Liver (tissue), 9 donors: ENCODE results near the gene ORC5. TPM values are rescaled to one million over a fixed set of nuclear protein-coding genes. Genes with fewer than 3 reads are reported as not detected.
"Not testable (repeated sequence)": the region's sequence is repeated elsewhere in the genome, so short reads cannot be mapped to it uniquely, and the experiment has no call there.

Experiments used
- DNase-seq: peaks from one replicate; pipeline ENCODE4 v3.0.0-alpha.2; 2017; ENCODE audit warnings: low spot score
- H3K27ac ChIP-seq, 2 donors: one replicate each; pipeline ENCODE4 v1.7.0; 2013; ENCODE audit warnings: inconsistent platforms in 2 of 2, low read length in 2 of 2, control low read depth in 1 of 2, low read depth in 1 of 2, mild to moderate bottlenecking in 1 of 2
- H3K27me3 ChIP-seq, 4 donors: one replicate each; pipeline versions ENCODE4 v1.6.1 to v1.7.0; 2013; ENCODE audit warnings: low read length in 3 of 4, inconsistent platforms in 1 of 4, mild to moderate bottlenecking in 1 of 4, moderate library complexity in 1 of 4; ENCODE audit not compliant: control insufficient read depth in 4 of 4, insufficient read depth in 4 of 4
- H3K36me3 ChIP-seq, 4 donors: one replicate each; pipeline versions ENCODE4 v1.6.1 to v1.7.0; 2013; ENCODE audit warnings: low read length in 3 of 4, mild to moderate bottlenecking in 3 of 4, low read depth in 1 of 4, moderate library complexity in 1 of 4; ENCODE audit not compliant: control insufficient read depth in 4 of 4, insufficient read depth in 3 of 4
- H3K4me1 ChIP-seq, 4 donors: one replicate each; pipeline versions ENCODE4 v1.6.1 to v1.7.0; 2013; ENCODE audit warnings: low read length in 3 of 4, mild to moderate bottlenecking in 3 of 4, moderate library complexity in 1 of 4; ENCODE audit not compliant: control insufficient read depth in 4 of 4, insufficient read depth in 4 of 4
- H3K4me3 ChIP-seq, 3 donors: one replicate each; pipeline versions ENCODE4 v1.6.1 to v1.7.0; 2013; ENCODE audit warnings: low read length in 3 of 3, control low read depth in 1 of 3, low read depth in 1 of 3, mild to moderate bottlenecking in 1 of 3
- H3K9ac ChIP-seq, 2 donors: one replicate each; pipeline ENCODE4 v1.7.0; 2013; ENCODE audit warnings: low read length in 2 of 2, mild to moderate bottlenecking in 2 of 2, moderate library complexity in 2 of 2, control low read depth in 1 of 2, low read depth in 1 of 2
- H3K9me3 ChIP-seq, 4 donors: one replicate each; pipeline versions ENCODE4 v1.6.1 to v1.7.0; 2013; ENCODE audit warnings: low read length in 3 of 4; ENCODE audit not compliant: control insufficient read depth in 4 of 4
- FOXA1 ChIP-seq: IDR thresholded peaks from 2 replicates; pipeline ENCODE4 v1.6.1; 2016; ENCODE audit warnings: antibody characterized with exemption
- HNF4G ChIP-seq: IDR thresholded peaks from 2 replicates; pipeline ENCODE4 v1.6.1; 2016; ENCODE audit warnings: antibody characterized with exemption
- JUND ChIP-seq, 2 donors: IDR thresholded peaks; 2 replicates each; pipeline ENCODE4 v1.6.1; 2016; ENCODE audit warnings: antibody characterized with exemption in 2 of 2
- NR2F2 ChIP-seq: IDR thresholded peaks from 2 replicates; pipeline ENCODE4 v1.6.1; 2016; ENCODE audit warnings: antibody characterized with exemption
- RAD21 ChIP-seq, 2 donors: IDR thresholded peaks; 2 replicates each; pipeline ENCODE4 v1.6.1; 2016; ENCODE audit warnings: antibody characterized with exemption in 2 of 2, mild to moderate bottlenecking in 2 of 2
- RXRA ChIP-seq, 2 donors: IDR thresholded peaks; 2 replicates each; pipeline ENCODE4 v1.6.1; 2017 to 2018; ENCODE audit warnings: antibody characterized with exemption in 2 of 2, mild to moderate bottlenecking in 1 of 2
- WGBS: extraction: QIAGEN DNeasy Blood & Tissue Kit; methylation state at CpG from one replicate; pipeline ENCODE4 v1.1.7; 2013; 5-methylcytosine and 5-hydroxymethylcytosine counted together
- polyA plus RNA-seq, 2 donors: library from polyadenylated mRNA; stranded (reverse) in 1 of 2; unstranded in 1 of 2; fragments of 200-250 nt in 1 of 2; fragments of >200 nt in 1 of 2; fragmentation: Nextera tagmentation in 1 of 2; extraction: Ambion mirVana in 1 of 2; gene quantifications; one replicate each; pipeline versions ENCODE4 v1.2.1 to v1.2.3, GENCODE V29; 2013 to 2015
- total RNA-seq, 2 donors: library from RNA; depleted of rRNA; stranded (reverse); fragments of >200 nt; gene quantifications; one replicate each; pipeline ENCODE4 v1.2.3, GENCODE V29; 2014
- TF ChIP-seq, protein P1 (sequence below): IDR thresholded peaks from 2 replicates; pipeline ENCODE4 v1.6.1; 2016; ENCODE audit warnings: antibody characterized with exemption
- TF ChIP-seq, protein P2 (sequence below): IDR thresholded peaks from 2 replicates; pipeline ENCODE4 v1.6.1; 2016; ENCODE audit warnings: antibody characterized with exemption
- TF ChIP-seq, protein P3 (sequence below): IDR thresholded peaks from 2 replicates; pipeline ENCODE4 v1.6.1; 2016; ENCODE audit warnings: antibody characterized with exemption, mild to moderate bottlenecking
- TF ChIP-seq, protein P4 (sequence below): fragments of 150-350 bp; IDR thresholded peaks from 2 replicates; pipeline ENCODE4 v1.5.1; 2017; ENCODE audit warnings: improper control_type of control experiment, low read depth, low read length; ENCODE audit not compliant: missing input control
- donor health status: healthy.
- donor health status: healthy.
- donor health status: healthy.
- donor health status: healthy.
- donor health status: healthy.

The ORC5 gene
- total and polyA plus RNA-seq, 4 donors, result 8.4 to 20.7 (median 11.5) TPM

DNA sequence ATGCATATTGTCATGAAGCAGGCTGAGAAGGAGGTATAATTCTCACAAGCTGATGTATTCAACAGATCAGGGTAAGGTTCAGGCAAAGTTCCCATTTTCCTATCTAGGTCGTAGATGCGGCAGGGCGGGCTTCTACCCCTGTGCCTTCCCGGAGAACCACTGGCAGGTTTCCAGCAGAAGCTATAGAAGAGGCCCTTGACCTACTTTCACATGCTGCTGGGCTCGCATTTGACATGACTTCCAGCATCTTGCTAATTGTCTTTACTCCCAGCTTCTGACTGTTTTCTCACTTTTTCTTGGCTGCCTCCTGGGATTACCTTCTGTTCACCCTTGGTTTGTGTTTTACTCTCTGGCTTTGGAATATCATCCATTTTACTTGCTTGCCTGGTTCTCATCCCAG, 32.6 kb upstream of the ORC5 start:
- no peak overlapping the region for H3K9ac ChIP-seq
- no peaks in the 10 kb centered on the region for H3K9me3 ChIP-seq
- 78% methylated on average over 5 of the region's 5 CpGs for WGBS
- H3K4me3 ChIP-seq, result no peak overlapping the region
- no peak overlapping the region for H3K27ac ChIP-seq
- H3K27me3 ChIP-seq, result peaks cover 0 to 8% (median 2%) of the 10 kb centered on the region in 4 donors
- TF ChIP-seq, protein P1, sequence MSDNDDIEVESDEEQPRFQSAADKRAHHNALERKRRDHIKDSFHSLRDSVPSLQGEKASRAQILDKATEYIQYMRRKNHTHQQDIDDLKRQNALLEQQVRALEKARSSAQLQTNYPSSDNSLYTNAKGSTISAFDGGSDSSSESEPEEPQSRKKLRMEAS, result no peak
- TF ChIP-seq, protein P2, sequence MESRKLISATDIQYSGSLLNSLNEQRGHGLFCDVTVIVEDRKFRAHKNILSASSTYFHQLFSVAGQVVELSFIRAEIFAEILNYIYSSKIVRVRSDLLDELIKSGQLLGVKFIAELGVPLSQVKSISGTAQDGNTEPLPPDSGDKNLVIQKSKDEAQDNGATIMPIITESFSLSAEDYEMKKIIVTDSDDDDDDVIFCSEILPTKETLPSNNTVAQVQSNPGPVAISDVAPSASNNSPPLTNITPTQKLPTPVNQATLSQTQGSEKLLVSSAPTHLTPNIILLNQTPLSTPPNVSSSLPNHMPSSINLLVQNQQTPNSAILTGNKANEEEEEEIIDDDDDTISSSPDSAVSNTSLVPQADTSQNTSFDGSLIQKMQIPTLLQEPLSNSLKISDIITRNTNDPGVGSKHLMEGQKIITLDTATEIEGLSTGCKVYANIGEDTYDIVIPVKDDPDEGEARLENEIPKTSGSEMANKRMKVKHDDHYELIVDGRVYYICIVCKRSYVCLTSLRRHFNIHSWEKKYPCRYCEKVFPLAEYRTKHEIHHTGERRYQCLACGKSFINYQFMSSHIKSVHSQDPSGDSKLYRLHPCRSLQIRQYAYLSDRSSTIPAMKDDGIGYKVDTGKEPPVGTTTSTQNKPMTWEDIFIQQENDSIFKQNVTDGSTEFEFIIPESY, result no peak
- TF ChIP-seq, protein P3, sequence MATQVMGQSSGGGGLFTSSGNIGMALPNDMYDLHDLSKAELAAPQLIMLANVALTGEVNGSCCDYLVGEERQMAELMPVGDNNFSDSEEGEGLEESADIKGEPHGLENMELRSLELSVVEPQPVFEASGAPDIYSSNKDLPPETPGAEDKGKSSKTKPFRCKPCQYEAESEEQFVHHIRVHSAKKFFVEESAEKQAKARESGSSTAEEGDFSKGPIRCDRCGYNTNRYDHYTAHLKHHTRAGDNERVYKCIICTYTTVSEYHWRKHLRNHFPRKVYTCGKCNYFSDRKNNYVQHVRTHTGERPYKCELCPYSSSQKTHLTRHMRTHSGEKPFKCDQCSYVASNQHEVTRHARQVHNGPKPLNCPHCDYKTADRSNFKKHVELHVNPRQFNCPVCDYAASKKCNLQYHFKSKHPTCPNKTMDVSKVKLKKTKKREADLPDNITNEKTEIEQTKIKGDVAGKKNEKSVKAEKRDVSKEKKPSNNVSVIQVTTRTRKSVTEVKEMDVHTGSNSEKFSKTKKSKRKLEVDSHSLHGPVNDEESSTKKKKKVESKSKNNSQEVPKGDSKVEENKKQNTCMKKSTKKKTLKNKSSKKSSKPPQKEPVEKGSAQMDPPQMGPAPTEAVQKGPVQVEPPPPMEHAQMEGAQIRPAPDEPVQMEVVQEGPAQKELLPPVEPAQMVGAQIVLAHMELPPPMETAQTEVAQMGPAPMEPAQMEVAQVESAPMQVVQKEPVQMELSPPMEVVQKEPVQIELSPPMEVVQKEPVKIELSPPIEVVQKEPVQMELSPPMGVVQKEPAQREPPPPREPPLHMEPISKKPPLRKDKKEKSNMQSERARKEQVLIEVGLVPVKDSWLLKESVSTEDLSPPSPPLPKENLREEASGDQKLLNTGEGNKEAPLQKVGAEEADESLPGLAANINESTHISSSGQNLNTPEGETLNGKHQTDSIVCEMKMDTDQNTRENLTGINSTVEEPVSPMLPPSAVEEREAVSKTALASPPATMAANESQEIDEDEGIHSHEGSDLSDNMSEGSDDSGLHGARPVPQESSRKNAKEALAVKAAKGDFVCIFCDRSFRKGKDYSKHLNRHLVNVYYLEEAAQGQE, result no peak
- TF ChIP-seq JUND (IDR thresholded peaks at IDR 0.05), result no peak
- TF ChIP-seq RXRA (IDR thresholded peaks at IDR 0.05), result no peak
- no peak for TF ChIP-seq NR2F2
- TF ChIP-seq RAD21 (IDR thresholded peaks at IDR 0.05), result no peak
- no peak for TF ChIP-seq HNF4G
- no peak for TF ChIP-seq FOXA1
- TF ChIP-seq, protein P4, sequence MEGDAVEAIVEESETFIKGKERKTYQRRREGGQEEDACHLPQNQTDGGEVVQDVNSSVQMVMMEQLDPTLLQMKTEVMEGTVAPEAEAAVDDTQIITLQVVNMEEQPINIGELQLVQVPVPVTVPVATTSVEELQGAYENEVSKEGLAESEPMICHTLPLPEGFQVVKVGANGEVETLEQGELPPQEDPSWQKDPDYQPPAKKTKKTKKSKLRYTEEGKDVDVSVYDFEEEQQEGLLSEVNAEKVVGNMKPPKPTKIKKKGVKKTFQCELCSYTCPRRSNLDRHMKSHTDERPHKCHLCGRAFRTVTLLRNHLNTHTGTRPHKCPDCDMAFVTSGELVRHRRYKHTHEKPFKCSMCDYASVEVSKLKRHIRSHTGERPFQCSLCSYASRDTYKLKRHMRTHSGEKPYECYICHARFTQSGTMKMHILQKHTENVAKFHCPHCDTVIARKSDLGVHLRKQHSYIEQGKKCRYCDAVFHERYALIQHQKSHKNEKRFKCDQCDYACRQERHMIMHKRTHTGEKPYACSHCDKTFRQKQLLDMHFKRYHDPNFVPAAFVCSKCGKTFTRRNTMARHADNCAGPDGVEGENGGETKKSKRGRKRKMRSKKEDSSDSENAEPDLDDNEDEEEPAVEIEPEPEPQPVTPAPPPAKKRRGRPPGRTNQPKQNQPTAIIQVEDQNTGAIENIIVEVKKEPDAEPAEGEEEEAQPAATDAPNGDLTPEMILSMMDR, result no peak
- no peak for DNase-seq
- no peaks in the 10 kb centered on the region for H3K36me3 ChIP-seq
- H3K4me1 ChIP-seq, result peaks cover 0 to 4% (median 0%) of the 10 kb centered on the region in 4 donors

DNA sequence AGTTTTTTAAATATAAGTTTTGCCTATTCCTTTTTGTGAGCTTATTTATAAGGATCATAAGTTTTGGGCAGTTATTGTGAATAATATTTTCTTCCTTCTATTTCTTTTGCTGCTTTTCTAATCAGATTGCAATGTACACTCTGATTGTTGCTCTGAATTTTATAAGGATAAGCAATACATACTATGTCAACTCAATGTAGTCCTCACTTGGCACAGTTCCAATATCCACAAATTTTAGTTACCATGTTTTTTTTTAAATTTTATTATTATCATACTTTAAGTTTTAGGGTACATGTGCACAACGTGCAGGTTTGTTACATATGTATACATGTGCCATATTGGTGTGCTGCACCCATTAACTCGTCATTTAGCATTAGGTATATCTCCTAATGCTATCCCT, 27.2 kb upstream of the ORC5 start:
- H3K9ac ChIP-seq, DNase-seq, H3K27ac ChIP-seq, H3K4me1 ChIP-seq, H3K36me3 ChIP-seq, H3K9me3 ChIP-seq, H3K4me3 ChIP-seq: not testable (repeated sequence)
- H3K27me3 ChIP-seq, result peaks cover 0 to 11% (median 2%) of the 10 kb centered on the region in 4 donors
- WGBS, result 93% methylated on average over 2 of the region's 2 CpGs
